Cortex of kidney (tissue), 1 donor: ENCODE data around the gene PSMD9.
"Not testable (repeated sequence)": the region's sequence is repeated elsewhere in the genome, so short reads cannot be mapped to it uniquely, and the experiment has no call there.

ENCODE experiments used
- DNase-seq: peaks from one replicate; lab custom pipeline; 2025; lab: John Stamatoyannopoulos, UW

The PSMD9 gene

DNA sequence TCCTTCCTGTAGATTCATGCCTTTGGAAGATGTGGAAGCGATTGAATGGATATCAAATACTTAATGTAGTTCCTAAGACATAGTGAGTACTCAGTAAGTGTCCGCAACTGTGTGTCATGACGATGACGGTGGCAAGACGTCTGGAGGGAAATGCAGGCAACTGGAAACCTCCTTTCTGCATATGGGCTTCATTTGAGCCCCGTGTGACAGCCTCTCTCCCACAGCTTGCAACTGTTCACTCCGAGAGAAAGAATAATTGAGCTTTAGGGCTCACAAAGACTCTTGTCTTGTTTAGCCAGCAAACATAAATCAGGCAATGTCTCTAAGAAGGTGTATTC is 36.7 kb downstream of the PSMD9 start:
- no peak for DNase-seq

DNA sequence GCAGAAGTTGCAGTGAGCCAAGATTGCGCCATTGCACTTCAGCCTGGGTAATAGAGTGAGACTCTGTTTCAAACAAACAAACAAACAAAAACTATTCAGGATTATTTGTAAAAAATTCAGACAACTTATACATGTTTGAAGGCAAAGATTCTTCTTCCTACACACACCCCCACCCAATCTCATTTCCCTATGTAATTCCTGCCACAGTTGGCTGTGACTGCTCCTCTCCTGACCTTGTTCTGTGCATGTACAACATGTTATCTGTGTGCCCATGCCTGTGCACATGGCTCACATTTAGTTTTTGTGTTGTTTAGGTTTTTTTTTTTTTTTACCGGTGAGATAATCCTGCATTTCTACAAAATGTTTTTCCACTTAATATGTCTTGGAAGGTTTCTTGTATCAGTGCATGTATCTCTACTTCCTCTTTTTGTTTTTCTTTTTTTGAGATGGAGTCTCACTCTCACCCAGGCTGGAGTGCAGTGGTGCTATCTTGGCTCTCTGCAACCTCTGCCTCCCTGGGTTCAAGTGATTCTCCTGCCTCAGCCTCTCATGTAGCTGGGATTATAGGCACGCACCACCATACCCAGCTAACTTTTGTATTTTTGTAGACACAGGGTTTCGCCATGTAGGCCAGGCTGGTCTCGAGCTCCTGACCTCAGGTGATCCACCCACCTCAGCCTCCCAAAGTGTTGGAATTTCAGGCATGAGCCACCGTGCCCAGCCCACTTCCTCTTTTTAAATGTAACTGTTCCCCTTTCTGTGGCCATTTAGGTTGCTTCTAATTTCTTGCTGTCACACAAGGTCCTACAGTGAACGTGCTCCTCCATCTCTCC is 38.5 kb downstream of the PSMD9 start:
- DNase-seq: no peak

GRCh38 chr12:121927813-121928212 is 39.2 kb downstream of the PSMD9 start:
- no peak for DNase-seq

DNA sequence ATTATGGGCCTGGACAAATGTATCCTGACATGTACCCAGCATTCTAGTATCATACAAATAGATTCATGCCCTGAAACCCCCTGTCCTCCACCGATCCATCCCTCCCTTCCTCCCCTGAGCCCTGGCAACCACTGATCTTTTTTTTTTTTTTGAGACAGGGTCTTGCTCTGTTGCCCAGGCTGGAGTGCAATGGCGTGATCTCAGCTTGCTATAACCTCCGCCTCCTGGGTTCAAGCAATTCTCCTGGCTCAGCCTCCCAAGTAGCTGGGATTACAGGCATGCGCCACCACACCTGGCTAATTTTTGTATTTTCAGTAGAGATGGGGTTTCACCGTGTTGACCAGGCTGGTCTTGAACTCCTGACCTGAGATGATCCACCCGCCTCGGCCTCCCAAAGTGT is 41.0 kb downstream of the PSMD9 start:
- not testable (repeated sequence) for DNase-seq

DNA sequence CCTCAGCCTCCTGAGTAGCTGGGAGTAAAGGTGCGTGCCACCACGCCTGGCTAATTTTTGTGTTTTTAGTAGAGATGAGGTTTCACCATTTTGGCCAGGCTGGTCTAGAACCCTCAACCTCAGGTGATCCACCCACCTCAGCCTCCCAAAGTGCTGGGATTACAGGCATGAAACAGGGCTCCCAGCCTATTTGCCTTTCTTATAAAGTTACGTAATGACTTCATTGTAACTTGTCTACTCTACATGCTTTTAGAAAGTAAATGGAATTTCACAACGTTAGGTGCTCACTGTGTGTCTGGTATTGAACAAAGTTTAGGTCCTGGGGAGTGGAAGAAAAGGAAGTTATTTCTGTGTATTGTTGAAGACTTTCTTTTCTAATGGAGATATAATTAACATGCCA is 42.3 kb downstream of the PSMD9 start:
- no peak for DNase-seq

- DNase-seq: no peak
These were observed 43.6 kb downstream of the PSMD9 start for GRCh38 chr12:121932176-121932536.

DNA sequence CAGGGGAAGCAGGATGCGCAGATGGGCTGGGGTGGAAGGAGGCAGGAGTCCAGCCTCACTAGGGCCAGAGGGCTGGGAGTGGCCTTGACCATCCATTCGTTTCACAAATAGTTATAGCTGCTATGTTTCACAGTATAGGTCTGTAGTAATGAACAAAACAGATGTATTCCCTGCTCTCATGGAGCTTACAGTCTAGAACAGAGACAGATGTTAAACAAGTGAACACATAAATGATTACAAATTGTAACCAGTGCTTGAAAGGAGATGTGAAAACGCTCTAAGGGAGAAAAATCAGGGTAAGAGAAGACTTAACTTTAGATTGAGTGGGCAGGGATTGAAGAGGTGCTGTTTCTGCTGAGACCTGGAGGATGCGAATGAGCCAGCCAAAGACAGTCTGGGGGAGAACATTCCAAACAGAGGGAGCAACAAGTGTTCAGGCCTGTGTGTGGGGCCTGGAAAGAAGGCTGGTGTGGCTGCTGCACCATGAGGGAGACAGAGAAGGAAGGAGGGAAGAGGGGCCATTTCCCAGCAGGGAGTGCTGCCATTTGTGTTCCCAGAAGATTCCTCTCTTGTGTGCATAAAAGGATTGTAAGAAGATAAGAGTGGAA is 44.4 kb downstream of the PSMD9 start:
- DNase-seq: no peak

- DNase-seq: no peak
These were observed 45.1 kb downstream of the PSMD9 start for GRCh38 chr12:121933522-121934308.

DNA sequence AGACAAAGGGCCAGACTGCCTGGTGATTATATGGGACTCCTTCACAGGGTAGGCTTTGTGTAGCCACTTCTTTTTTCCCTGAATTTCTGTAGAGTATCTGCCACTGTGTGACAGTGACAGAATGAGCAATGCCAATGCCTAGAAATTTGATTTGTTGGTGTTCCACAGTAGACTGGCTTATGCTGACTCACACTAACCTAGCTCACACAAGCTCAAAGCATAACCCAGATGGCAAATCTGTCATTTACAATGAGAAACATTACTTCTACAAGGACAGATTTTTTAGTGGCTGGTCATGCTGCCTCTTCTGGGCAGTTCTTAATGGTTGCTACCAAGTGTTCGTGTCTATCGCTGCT is 45.7 kb downstream of the PSMD9 start:
- DNase-seq: no peak

DNA sequence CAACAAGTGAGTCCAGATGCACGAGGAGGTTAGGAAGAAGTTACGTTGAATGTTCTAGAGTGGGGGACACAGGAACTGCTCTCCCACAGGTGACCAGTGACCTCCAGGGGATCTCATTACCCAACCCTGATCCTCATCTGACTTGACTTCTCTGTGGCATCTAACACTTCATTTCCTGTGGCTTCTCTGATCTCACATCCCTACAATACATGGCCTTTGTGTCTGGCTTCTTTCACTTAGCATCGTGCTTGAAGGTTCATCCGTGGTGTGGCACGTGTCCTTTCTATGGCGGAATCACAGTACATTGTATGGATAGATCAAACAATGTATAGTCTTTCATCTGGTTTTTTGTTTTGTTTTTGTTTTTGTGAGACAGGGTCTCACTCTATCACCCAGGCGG is 49.1 kb downstream of the PSMD9 start:
- DNase-seq: no peak

GRCh38 chr12:121939186-121939585 is 50.6 kb downstream of the PSMD9 start:
- no peak for DNase-seq

- DNase-seq: no peak
These were observed 51.6 kb downstream of the PSMD9 start for GRCh38 chr12:121939992-121940766.

DNA sequence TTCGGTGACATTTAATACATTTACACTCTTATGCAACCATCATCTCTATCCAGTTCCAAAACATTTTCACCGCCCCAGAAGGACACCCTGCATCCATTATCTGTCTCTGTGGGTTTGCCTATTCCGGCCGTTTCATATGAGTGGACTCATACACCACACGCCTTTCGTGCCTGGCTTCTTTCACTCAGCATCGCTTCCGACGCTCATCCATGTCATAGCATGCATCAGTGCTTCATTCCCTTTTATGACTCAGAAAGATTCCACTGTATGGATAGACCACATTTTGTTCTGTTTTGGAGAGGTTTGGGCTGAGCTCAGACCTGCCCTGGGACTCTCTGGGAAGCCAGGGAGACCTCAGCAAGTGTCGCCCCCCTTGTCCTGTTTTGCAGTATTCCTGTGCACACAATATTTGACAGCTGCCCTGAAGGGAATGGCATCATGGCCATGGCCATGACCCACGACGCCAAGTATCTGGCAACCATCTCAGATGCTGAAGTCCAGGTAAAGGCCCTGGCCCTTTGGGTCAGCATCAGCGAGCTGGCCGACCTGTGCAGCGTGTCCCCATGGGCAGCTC is 53.6 kb downstream of the PSMD9 start:
- no peak for DNase-seq

GRCh38 chr12:121943926-121944325 is 55.3 kb downstream of the PSMD9 start:
- DNase-seq: no peak

- no peak for DNase-seq
These were observed 57.9 kb downstream of the PSMD9 start for GRCh38 chr12:121946313-121947025.

DNA sequence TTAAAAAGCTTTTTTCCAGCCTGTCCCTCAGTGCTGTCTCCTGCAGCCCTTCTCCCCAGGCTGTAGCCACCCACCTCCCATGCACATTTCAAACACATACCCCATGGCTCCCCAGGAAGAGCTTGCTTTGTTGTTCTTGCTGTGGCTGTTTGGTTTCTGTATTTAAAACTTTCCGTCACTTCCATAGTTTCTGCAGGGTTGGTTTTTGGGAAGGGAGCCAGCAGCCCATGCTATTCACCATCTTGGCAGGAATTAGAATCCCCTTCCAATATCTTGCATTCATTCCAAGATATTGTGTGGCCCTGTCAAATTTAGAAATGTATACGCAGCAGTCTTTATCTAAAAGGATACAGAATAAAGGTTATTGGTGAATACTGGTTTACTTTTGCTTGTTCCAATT is 59.4 kb downstream of the PSMD9 start:
- no peak for DNase-seq

DNA sequence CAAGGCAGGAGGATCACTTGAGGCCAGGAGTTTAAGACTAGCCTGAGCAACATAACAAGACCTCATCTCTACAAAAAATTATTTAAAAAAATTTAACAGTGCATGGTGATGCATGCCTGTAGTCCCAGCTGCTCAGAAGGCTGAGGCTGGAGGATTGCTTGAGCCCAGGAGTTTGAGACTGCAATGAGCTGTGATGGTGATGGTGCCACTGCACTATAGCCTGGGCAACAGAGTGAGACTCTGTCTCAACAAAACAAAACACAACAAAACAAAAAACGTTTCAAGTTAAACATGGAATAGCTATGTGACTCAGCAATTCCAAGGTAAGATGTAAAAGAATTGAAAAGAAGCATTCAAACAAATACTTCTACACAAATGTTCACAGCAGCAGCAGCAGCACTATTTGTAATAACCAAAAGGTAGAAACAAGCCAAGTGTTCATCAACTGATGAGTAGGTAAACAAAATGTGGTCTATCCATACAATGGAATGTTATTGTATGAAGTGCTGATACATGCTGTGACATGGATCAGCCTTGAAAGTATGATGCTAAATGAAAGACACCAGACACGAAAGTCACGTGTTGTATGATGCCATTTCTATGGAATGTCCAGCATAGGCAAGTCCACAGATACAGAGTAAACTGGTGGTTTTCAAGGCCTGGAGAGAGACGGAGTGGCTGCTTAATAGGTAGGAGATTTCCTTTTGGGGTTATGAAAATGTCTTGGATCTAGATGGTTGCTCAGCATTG is 61.2 kb downstream of the PSMD9 start:
- no peak for DNase-seq

DNA sequence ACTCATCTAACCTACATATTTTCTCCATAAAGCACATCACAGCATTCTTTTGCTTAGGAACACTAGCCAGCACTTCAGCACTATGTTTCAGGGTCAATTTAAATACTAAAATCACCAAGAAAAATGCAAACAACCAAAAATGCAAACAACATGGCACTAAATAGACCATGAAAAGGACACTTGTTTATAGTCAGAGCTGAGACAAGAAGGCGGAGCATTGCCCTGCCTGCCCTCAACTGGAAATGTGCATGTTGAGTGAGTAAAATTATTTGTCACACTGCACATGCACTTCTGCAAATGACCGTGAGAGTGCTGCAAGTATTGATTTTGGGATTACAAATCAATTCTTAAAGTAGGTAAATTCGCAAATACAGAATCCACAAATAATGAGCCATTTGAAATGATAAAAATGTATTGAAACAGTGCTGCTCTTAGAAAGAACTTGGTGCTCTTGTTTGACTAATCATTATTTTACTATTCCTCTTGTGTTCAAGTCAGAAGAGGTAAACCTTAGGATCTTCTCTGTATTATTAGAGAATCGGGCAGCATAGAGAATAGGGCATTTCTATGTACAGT is 64.6 kb downstream of the PSMD9 start:
- no peak for DNase-seq

DNA sequence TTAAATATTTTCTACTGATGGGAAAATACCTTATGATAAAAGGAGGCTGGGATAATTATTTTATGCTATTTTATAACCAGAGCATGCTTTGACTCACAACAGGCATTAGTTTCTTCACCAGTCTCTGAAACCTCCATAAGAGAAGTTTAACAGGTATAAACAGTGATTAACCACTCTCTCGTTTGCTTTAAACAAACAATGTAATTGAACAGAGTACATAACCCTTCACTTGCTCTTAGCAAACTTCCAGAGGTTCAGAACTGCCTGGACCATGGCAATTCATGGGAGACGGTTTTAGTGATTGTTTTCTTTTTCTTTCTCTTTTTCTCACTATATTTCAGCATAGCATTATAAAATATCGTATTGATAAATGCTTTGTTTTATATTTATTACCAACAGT is 65.1 kb downstream of the PSMD9 start:
- no peak for DNase-seq
